B cell (primary cell): ENCODE measurements around the gene SNX24. TPM values are rescaled to one million over a fixed set of nuclear protein-coding genes. Genes with fewer than 3 reads are reported as not detected.

Experiments
- ATAC-seq: fragments of 200-7000 bp; cut with Tn5 transposase; one replicate; pipeline ENCODE4 v1.10.0; 2021; ENCODE audit warnings: low read depth, mild to moderate bottlenecking, moderate number of reproducible peaks, moderate library complexity
- CTCF ChIA-PET: fragments of 350-600 bp; sonication (Branson Sonifier 250); formaldehyde crosslinking; loops from one replicate; lab custom pipeline; 2021; ENCODE audit warnings: antibody characterized with exemption, inconsistent platforms; lab: Charles Lee
- POLR2A ChIA-PET: fragments of 350-600 bp; sonication (Branson Sonifier 250); formaldehyde crosslinking; loops from one replicate; lab custom pipeline; 2021; ENCODE audit warnings: antibody characterized with exemption; lab: Charles Lee
- DNase-seq: peaks from one replicate; pipeline ENCODE4 v3.0.0; 2013
- H2AFZ ChIP-seq: 2 replicates; pipeline ENCODE4 v1.6.1; 2012; ENCODE audit warnings: mild to moderate bottlenecking, low read depth, low read length; ENCODE audit not compliant: insufficient read depth, poor library complexity, severe bottlenecking
- H3K27ac ChIP-seq, 2 donors: 1 replicate in 1 of 2; 2 replicates in 1 of 2; pipeline ENCODE4 v1.5.1; 2012 to 2013; ENCODE audit warnings: low read length in 2 of 2, mild to moderate bottlenecking in 2 of 2, moderate library complexity in 1 of 2
- H3K27me3 ChIP-seq, 4 experiments: fragments of 200-600 bp in 1 of 4; sonication (generic) in 1 of 4; replicated peaks in 1 of 4; 1 replicate in 2 of 4; 2 replicates in 2 of 4; pipeline versions ENCODE4 v1.6.1 to v1.7.0; 2013 to 2016; ENCODE audit warnings: low read length in 3 of 4, mild to moderate bottlenecking in 2 of 4, mixed read lengths in 1 of 4, moderate library complexity in 1 of 4; ENCODE audit not compliant: insufficient read depth in 4 of 4, control insufficient read depth in 3 of 4; ENCODE audit errors: control extremely low read depth in 1 of 4
- H3K36me3 ChIP-seq, 2 experiments: replicated peaks in 1 of 2; 1 replicate in 1 of 2; 2 replicates in 1 of 2; pipeline versions ENCODE4 v1.6.1 to v1.7.1; 2013; ENCODE audit warnings: low read length in 1 of 2; ENCODE audit not compliant: insufficient read depth in 2 of 2, control insufficient read depth in 1 of 2; ENCODE audit errors: control extremely low read depth in 1 of 2, extremely low read depth in 1 of 2
- H3K4me1 ChIP-seq, 2 donors: fragments of 200-600 bp in 1 of 2; sonication (generic) in 1 of 2; 1 replicate in 1 of 2; 2 replicates in 1 of 2; pipeline versions ENCODE4 v1.5.1 to v1.6.1; 2013 to 2017; ENCODE audit warnings: low read length in 2 of 2; ENCODE audit not compliant: control insufficient read depth in 2 of 2, insufficient read depth in 2 of 2
- H3K4me2 ChIP-seq: replicated peaks from 2 replicates; pipeline ENCODE3; 2012; ENCODE audit warnings: mild to moderate bottlenecking, low read depth, low read length; ENCODE audit not compliant: poor library complexity, severe bottlenecking
- H3K4me3 ChIP-seq, 5 experiments: fragments of 200-600 bp in 1 of 5; sonication (generic) in 1 of 5; 1 replicate in 3 of 5; 2 replicates in 2 of 5; pipeline versions ENCODE4 v1.5.1 to v1.7.0; 2011 to 2016; ENCODE audit warnings: low read length in 4 of 5, mild to moderate bottlenecking in 4 of 5, low read depth in 2 of 5, control low read depth in 1 of 5, moderate library complexity in 1 of 5; ENCODE audit not compliant: insufficient read depth in 1 of 5; ENCODE audit errors: control extremely low read depth in 1 of 5, extremely low read depth in 1 of 5
- H3K79me2 ChIP-seq: fragments of 200-600 bp; sonication (generic); one replicate; pipeline ENCODE4 v1.6.0; 2016; ENCODE audit warnings: low read length; ENCODE audit not compliant: control insufficient read depth, insufficient read depth
- H3K9ac ChIP-seq: fragments of 200-600 bp; sonication (generic); 2 replicates; pipeline ENCODE4 v1.6.1; 2017; ENCODE audit warnings: mild to moderate bottlenecking, low read length, moderate library complexity
- H3K9me3 ChIP-seq, 3 donors: one replicate each; pipeline versions ENCODE4 v1.6.1 to v1.7.1; 2013; ENCODE audit warnings: low read length in 2 of 3; ENCODE audit not compliant: control insufficient read depth in 2 of 3, insufficient read depth in 1 of 3; ENCODE audit errors: control extremely low read depth in 1 of 3
- H4K20me1 ChIP-seq: 2 replicates; pipeline ENCODE4 v1.6.0; 2012; ENCODE audit warnings: mild to moderate bottlenecking, low read length; ENCODE audit not compliant: insufficient read depth, control insufficient read depth, poor library complexity, severe bottlenecking
- H3K27ac Mint-ChIP-seq: one replicate; pipeline ENCODE4 v1.8.0; 2021; ENCODE audit warnings: mixed read lengths
- H3K27me3 Mint-ChIP-seq: one replicate; pipeline ENCODE4 v1.8.0; 2021; ENCODE audit warnings: mixed read lengths
- H3K4me1 Mint-ChIP-seq: one replicate; pipeline ENCODE4 v1.8.0; 2021; ENCODE audit warnings: mixed read lengths
- H3K4me3 Mint-ChIP-seq: one replicate; pipeline ENCODE4 v1.8.0; 2021; ENCODE audit warnings: mixed read lengths
- H3K9me3 Mint-ChIP-seq: one replicate; pipeline ENCODE4 v1.8.0; 2022; ENCODE audit warnings: mixed read lengths; ENCODE audit not compliant: insufficient read depth
- CTCF ChIP-seq: fragments of 200-600 bp; IDR thresholded peaks from one replicate; pipeline ENCODE4 v1.8.0; 2022; ENCODE audit warnings: antibody characterized with exemption, mild to moderate bottlenecking
- EZH2 ChIP-seq: IDR thresholded peaks from 2 replicates; pipeline ENCODE4 v1.6.1; 2012; ENCODE audit warnings: borderline replicate concordance, low read depth, mild to moderate bottlenecking, moderate library complexity, low read length; ENCODE audit not compliant: insufficient read depth, poor library complexity, severe bottlenecking
- WGBS: methylation state at CpG from one replicate; pipeline ENCODE4 v1.1.5; 2013; ENCODE audit warnings: missing lambda C conversion rate; ENCODE audit not compliant: insufficient coverage; 5-methylcytosine and 5-hydroxymethylcytosine counted together
- intact Hi-C: fragments of 100-400 bp; cut with micrococcal nuclease; formaldehyde crosslinking; loops from one replicate; pipeline ENCODE4 v1.10.0; 2022
- polyA plus RNA-seq: library from polyadenylated mRNA; depleted of rRNA; stranded (reverse); fragments of >200 nt; gene quantifications from 2 replicates; pipeline ENCODE4 v1.2.3, GENCODE V29; 2012
- total RNA-seq, 2 donors: library from RNA; stranded (reverse); fragments of 120-200 nt in 1 of 2; gene quantifications; 1 replicate in 1 of 2; 2 replicates in 1 of 2; pipeline versions ENCODE4 v1.2.3 to v1.2.4, GENCODE V29; 2013 to 2022

SNX24 gene
- total and polyA plus RNA-seq, 2 donors (not counting 1 experiment from before 2014, with no cell fraction given): 1.1 to 9.3 TPM

DNA sequence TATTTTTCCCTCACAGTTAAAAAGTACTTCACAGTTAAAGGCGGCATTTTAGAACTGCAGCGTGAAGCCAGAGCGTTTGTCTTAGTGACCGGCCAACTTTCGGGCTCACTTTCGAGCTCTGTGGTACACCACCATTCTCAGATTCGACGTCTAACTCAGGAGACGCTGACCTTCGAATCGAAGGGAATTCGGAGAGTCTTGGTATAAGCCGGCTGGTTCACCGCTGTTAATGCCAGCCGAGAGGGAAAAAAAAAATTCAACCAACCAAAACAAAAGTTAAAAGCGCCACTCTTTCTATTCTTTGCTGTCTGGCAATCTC is 544 bp upstream of the SNX24 start:
- H3K9ac ChIP-seq: peak overlapping the region; percentile 71
- no peaks in the 10 kb centered on the region for H3K79me2 ChIP-seq
- H3K27me3 ChIP-seq: no peaks in the 10 kb centered on the region
- under 1% methylated on average over 16 of the region's 16 CpGs for WGBS
- ATAC-seq (peak; percentile 3), DNase-seq (no peak)
- H3K4me1 ChIP-seq: peaks cover 22 to 23% of the 10 kb centered on the region in 2 donors
- no peaks in the 10 kb centered on the region for H4K20me1 ChIP-seq
- peaks cover 3% of the 10 kb centered on the region for H3K9me3 Mint-ChIP-seq
- CTCF ChIA-PET: interaction anchor here (1.8 kb wide), 1 partner anchor 141 kb away, joined by 7 read pairs; no protein-coding TSS in a partner anchor
- peak overlapping the region; percentile 83 for H3K27ac Mint-ChIP-seq
- no peak for TF ChIP-seq CTCF
- POLR2A ChIA-PET: interaction anchor here (1.0 kb wide), 1 partner anchor 142 kb away, joined by 3 read pairs; no protein-coding TSS in a partner anchor
- H3K4me3 ChIP-seq: peak overlapping the region; percentile 53 to 94 (median 81)
- no peaks in the 10 kb centered on the region for H3K36me3 ChIP-seq
- peaks cover 44% of the 10 kb centered on the region for H3K4me1 Mint-ChIP-seq
- H3K27ac ChIP-seq: peak overlapping the region in 1 of 2 donors; percentile 52
- H3K27me3 Mint-ChIP-seq: no peaks in the 10 kb centered on the region
- no peaks in the 10 kb centered on the region for H3K9me3 ChIP-seq
- H3K4me2 ChIP-seq: peak overlapping the region; percentile 82
- H3K4me3 Mint-ChIP-seq: peak overlapping the region; percentile 94
- intact Hi-C loops: loop anchor here (2.0 to 5.0 kb wide), 2 partner anchors 70 to 143 kb away; partner anchors contain the start of gene SNX2
- H2AFZ ChIP-seq: peak overlapping the region; percentile 83

- H3K79me2 ChIP-seq: peaks cover 2% of the 10 kb centered on the region
- CTCF ChIA-PET: interaction anchor here (1.3 kb wide), 1 partner anchor 143 kb away, joined by 3 read pairs; no protein-coding TSS in a partner anchor
- H3K36me3 ChIP-seq: no peaks in the 10 kb centered on the region
- peak overlapping the region; percentile 82 for H3K4me2 ChIP-seq
- Mint-ChIP-seq H3K4me3 (peak overlapping the region; percentile 88), H3K27ac (peak overlapping the region; percentile 83), H3K9me3 (no peaks in the 10 kb centered on the region), H3K4me1 (peaks cover 39% of the 10 kb centered on the region), H3K27me3 (no peaks in the 10 kb centered on the region)
- H3K27me3 ChIP-seq: no peaks in the 10 kb centered on the region
- peak overlapping the region; percentile 26 to 60 for H3K27ac ChIP-seq
- H4K20me1 ChIP-seq: no peaks in the 10 kb centered on the region
- intact Hi-C loops: loop anchor here (5.0 kb wide), 1 partner anchor 144 kb away; no protein-coding TSS in a partner anchor
- H3K9me3 ChIP-seq: no peaks in the 10 kb centered on the region
- peak; percentile 28 for DNase-seq
- H3K4me3 ChIP-seq: peak overlapping the region; percentile 21 to 94 (median 77)
- ATAC-seq: no peak
- no peak for TF ChIP-seq EZH2
- no peak for TF ChIP-seq CTCF
- WGBS: 15% methylated on average over 5 of the region's 6 CpGs
- H2AFZ ChIP-seq: peak overlapping the region; percentile 83
- peak overlapping the region; percentile 71 for H3K9ac ChIP-seq
- H3K4me1 ChIP-seq: peaks cover 22% of the 10 kb centered on the region in 2 donors
- POLR2A ChIA-PET: interaction anchor here (0.7 kb wide), 1 partner anchor 22 kb away, joined by 3 read pairs; no protein-coding TSS in a partner anchor
Observed at GRCh38 chr5:122846051-122846550, 688 bp downstream of the SNX24 start.
